HEK293T (cell line): ENCODE data around the gene HJV.

Source experiments
- CTCF ChIA-PET: fragments of 350-600 bp; formaldehyde crosslinking; extraction: SDS; loops from one replicate; lab custom pipeline; 2021; ENCODE audit warnings: antibody characterized with exemption, inconsistent platforms; lab: Yijun Ruan, JAX
- POLR2A ChIA-PET: fragments of 350-600 bp; formaldehyde crosslinking; extraction: SDS; loops from one replicate; lab custom pipeline; 2020; ENCODE audit warnings: antibody characterized with exemption, inconsistent platforms; lab: Yijun Ruan, JAX
- DNase-seq: peaks from one replicate; pipeline ENCODE4 v3.0.0; 2012; ENCODE audit warnings: mixed read lengths; ENCODE audit errors: extremely low spot score
- ARNT ChIP-seq: fragments of 450-650 bp; IDR thresholded peaks from 2 replicates; pipeline ENCODE4 v1.6.1; 2017; ENCODE audit warnings: mild to moderate bottlenecking
- BHLHE40 ChIP-seq: fragments of 450-650 bp; IDR thresholded peaks from 2 replicates; pipeline ENCODE4 v1.6.1; 2016; ENCODE audit warnings: mild to moderate bottlenecking, moderate library complexity, borderline replicate concordance
- CTBP1 ChIP-seq: fragments of 450-650 bp; IDR thresholded peaks from 2 replicates; pipeline ENCODE4 v1.6.1; 2016; ENCODE audit warnings: borderline replicate concordance
- ELF4 ChIP-seq: fragments of 450-650 bp; IDR thresholded peaks from 2 replicates; pipeline ENCODE4 v1.6.1; 2017; ENCODE audit warnings: antibody characterized with exemption
- FOXA1 ChIP-seq: fragments of 450-650 bp; IDR thresholded peaks from 2 replicates; pipeline ENCODE4 v1.6.1; 2016; ENCODE audit warnings: mild to moderate bottlenecking
- FOXK2 ChIP-seq: fragments of 450-650 bp; IDR thresholded peaks from 2 replicates; pipeline ENCODE4 v1.6.1; 2016; ENCODE audit warnings: mild to moderate bottlenecking
- FOXM1 ChIP-seq: fragments of 450-650 bp; IDR thresholded peaks from 2 replicates; pipeline ENCODE4 v1.6.1; 2017; ENCODE audit warnings: mild to moderate bottlenecking, borderline replicate concordance
- HDGF ChIP-seq: fragments of 450-650 bp; IDR thresholded peaks from 2 replicates; pipeline ENCODE4 v1.6.1; 2017; ENCODE audit warnings: antibody characterized with exemption, borderline replicate concordance
- L3MBTL2 ChIP-seq: fragments of 450-650 bp; conservative IDR thresholded peaks from 2 replicates; pipeline ENCODE4 v1.6.1; 2016; ENCODE audit warnings: mild to moderate bottlenecking
- LEF1 ChIP-seq: fragments of 450-650 bp; IDR thresholded peaks from 2 replicates; pipeline ENCODE4 v1.6.1; 2017; ENCODE audit warnings: mild to moderate bottlenecking, borderline replicate concordance
- NFRKB ChIP-seq: fragments of 450-650 bp; IDR thresholded peaks from 2 replicates; pipeline ENCODE4 v1.6.1; 2016; ENCODE audit warnings: mild to moderate bottlenecking, moderate library complexity
- SP1 ChIP-seq: fragments of 450-650 bp; IDR thresholded peaks from 2 replicates; pipeline ENCODE4 v1.6.1; 2017
- SUZ12 ChIP-seq: fragments of 450-650 bp; IDR thresholded peaks from 2 replicates; pipeline ENCODE4 v1.6.1; 2016; ENCODE audit warnings: mild to moderate bottlenecking
- TARDBP ChIP-seq: fragments of 450-650 bp; IDR thresholded peaks from 2 replicates; pipeline ENCODE4 v1.6.1; 2016
- ZNF384 ChIP-seq: fragments of 450-650 bp; IDR thresholded peaks from 2 replicates; pipeline ENCODE4 v1.6.1; 2016
- TF ChIP-seq, protein P1 (sequence below): fragments of 450-650 bp; IDR thresholded peaks from 2 replicates; pipeline ENCODE4 v1.6.1; 2016

Gene HJV

DNA sequence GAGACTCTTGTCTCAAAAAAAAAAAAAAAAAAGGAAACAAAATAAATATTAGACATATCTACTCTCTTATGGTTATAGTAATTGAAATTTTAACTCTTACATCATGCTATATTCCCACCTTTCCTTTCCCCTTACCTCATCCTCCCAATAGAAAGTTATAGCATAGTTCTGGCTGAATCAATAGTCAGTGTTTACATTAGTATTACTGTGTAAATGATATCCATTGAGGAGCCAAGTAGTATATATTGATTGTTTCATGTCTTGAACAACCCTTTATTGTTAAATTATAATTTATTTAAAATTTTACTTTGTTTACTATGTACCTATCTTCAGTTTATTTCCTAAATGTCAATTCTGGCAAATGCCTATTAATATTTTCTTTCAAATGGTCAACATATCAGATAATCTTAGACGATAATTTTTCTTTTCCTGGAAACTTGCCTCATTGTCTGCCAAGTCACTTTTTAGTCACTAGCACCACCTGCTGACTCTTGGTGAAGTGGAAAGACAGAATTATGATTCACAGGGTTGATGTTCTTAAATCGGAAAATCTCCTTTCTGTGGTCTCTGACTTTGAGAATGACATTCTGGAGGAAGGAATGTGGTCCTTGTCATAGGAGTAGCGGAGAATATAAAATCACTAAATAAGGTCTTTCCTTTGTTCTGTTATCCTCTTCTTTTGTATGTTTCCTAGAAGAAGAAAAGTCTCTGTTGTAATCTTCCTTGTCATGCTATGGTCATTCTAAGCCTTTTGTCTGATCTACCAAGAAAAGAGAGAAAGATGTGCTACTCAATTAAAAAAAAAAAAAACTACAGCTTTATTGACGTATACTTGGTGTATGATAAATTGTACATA lies 8.6 kb downstream of the HJV start:
- ChIA-PET POLR2A (interaction anchor here (1.0 to 1.7 kb wide), 4 partner anchors 17 to 167 kb away, joined by 3 to 5 read pairs (median 4); partner anchors contain the start of genes NUDT17 and TXNIP), CTCF (interaction anchor here (0.7 to 1.4 kb wide), 4 partner anchors 19 to 154 kb away, joined by 3 to 10 read pairs (median 4); partner anchors contain the start of gene PIAS3)
- peak; percentile 65 for DNase-seq
- TF ChIP-seq FOXM1 (no peak), NFRKB (no peak), ARNT (no peak), CTBP1 (no peak), ZNF384 (0 out of 2 replicates have a peak, but pooled peaks have one; percentile 10), SP1 (no peak)

DNA sequence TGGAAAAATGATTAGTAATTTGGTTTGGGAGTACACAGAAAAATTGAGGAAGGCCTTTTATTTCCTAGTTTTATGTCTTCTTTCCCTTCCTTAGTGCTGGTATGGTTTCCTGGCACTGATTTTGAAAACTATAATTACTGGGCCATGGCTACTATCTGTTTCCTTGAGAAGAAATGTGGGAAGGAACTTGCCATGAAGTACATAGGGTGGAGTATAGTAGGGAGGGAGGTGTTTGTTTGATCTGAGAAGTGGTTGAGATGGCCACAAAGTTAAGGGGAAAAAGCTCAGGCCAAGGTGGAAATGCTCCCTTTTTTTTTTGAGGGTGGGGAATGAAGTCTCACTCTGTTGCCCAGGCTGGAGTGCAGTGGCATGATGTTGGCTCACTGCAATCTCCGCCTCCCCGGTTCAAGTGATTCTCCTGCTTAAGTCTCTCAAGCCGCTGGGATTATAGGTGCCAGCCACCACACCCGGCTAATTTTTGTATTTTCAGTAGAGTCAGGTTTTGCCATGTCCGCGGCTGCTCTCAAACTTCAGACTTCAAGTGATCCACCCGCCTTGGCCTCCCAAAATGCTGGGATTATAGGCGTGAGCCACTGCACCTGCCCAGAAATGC lies 11.3 kb downstream of the HJV start:
- DNase-seq = no peak
- ChIA-PET CTCF (interaction anchor here (0.8 to 2.2 kb wide), 4 partner anchors 31 to 164 kb away, joined by 3 to 12 read pairs (median 6); partner anchors contain the start of genes ANKRD34A and POLR3GL), POLR2A (interaction anchor here (1.0 to 2.0 kb wide), 4 partner anchors 14 to 83 kb away, joined by 3 to 7 read pairs (median 4); partner anchors contain the start of genes ANKRD34A, POLR3GL, RBM8A and TXNIP)
- no peak for TF ChIP-seq FOXA1
- TF ChIP-seq SUZ12 = no peak
- no peak for TF ChIP-seq HDGF
- TF ChIP-seq FOXM1 = no peak
- TF ChIP-seq NFRKB = no peak
- TF ChIP-seq SP1 = no peak
- TF ChIP-seq, protein P1, sequence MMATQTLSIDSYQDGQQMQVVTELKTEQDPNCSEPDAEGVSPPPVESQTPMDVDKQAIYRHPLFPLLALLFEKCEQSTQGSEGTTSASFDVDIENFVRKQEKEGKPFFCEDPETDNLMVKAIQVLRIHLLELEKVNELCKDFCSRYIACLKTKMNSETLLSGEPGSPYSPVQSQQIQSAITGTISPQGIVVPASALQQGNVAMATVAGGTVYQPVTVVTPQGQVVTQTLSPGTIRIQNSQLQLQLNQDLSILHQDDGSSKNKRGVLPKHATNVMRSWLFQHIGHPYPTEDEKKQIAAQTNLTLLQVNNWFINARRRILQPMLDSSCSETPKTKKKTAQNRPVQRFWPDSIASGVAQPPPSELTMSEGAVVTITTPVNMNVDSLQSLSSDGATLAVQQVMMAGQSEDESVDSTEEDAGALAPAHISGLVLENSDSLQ = no peak
- no peak for TF ChIP-seq ZNF384
- no peak for TF ChIP-seq ARNT
- no peak for TF ChIP-seq TARDBP
- TF ChIP-seq FOXK2 = no peak

DNA sequence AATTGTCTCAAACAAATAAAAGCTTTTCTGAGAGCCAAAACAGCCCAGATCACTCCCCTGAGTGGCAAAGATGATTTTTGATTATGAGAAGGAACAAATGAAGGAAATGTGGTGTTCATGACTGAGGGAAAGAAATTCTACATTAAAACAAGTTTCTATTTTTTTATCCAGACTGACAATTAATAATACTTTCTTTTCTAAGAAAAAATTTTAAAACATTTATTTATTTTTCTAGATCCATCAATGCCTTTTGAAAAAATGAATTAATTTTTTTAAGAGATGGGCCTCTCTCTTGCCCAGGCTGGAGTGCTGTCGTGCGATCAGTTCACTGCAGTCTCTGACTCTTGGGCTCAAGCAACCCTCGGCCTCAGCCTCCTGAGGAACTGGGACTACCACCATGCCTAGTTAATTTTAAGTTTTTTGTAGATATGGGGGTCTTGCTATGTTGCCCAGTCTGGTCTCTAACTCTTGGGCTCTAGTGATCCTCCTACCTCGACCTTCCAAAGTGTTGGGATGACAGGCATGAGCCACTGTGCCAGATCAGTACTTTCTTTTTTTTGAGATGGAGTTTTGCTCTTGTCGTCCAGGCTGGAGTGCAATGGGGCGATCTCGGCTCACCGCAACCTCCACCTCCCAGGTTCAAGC lies 13.9 kb downstream of the HJV start:
- POLR2A ChIA-PET = interaction anchor here (0.7 to 1.3 kb wide), 5 partner anchors 11 to 80 kb away, joined by 3 to 5 read pairs (median 3); partner anchors contain the start of genes ANKRD34A, LIX1L, POLR3GL and RBM8A
- no peak for DNase-seq
- TF ChIP-seq SUZ12 (no peak), NFRKB (no peak), FOXM1 (no peak), CTBP1 (no peak), TARDBP (no peak), L3MBTL2 (no peak), ELF4 (no peak), ZNF384 (no peak), SP1 (no peak), BHLHE40 (no peak), FOXK2 (no peak), HDGF (no peak), ARNT (no peak), LEF1 (no peak), FOXA1 (no peak)
- TF ChIP-seq, protein P1 = no peak
- CTCF ChIA-PET = interaction anchor here (0.6 to 2.3 kb wide), 15 partner anchors 9 to 149 kb away, joined by 3 to 42 read pairs (median 5); partner anchors contain the start of genes ANKRD34A, PIAS3, POLR3GL and TXNIP

DNA sequence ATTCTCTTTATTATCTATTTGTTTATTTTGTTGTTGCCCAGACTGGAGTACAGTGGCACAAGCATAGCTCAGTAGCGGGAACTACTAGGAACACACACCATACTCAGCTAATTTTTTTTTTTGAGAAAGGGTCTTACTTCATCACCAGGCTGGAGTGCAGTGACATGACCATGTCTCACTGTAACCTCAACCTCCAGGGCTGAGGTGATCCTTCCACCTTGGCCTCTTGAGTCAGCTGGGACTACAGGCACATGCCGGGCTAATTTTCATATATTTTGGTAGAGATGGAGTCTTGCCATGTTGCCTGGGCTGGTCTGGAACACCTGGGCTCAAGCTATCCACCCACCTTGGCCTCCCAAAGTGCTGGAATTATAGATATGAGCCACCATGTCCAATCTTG lies 19.8 kb downstream of the HJV start:
- ChIA-PET POLR2A (interaction anchor here (0.6 to 4.1 kb wide), 4 partner anchors 9 to 169 kb away, joined by 3 to 18 read pairs (median 4); partner anchors contain the start of gene RBM8A), CTCF (no interaction called here)
- TF ChIP-seq CTBP1 (no peak), SUZ12 (no peak), TARDBP (no peak), SP1 (no peak), FOXK2 (no peak), ZNF384 (no peak), ELF4 (no peak), LEF1 (no peak), FOXM1 (no peak), BHLHE40 (no peak), HDGF (no peak), ARNT (no peak), NFRKB (no peak), FOXA1 (no peak), L3MBTL2 (no peak)
- TF ChIP-seq, protein P1 = no peak
- DNase-seq = no peak
